IPS DF 6.9 (cell line): ENCODE data around the gene CSF3R.

Experiments
- DNase-seq: peaks from one replicate; pipeline ENCODE4 v3.0.0-alpha.2; 2013; ENCODE audit warnings: low read depth, low spot score
- H3K27ac ChIP-seq: one replicate; pipeline ENCODE4 v1.5.1; 2013; ENCODE audit warnings: low read length, control low read depth
- H3K27me3 ChIP-seq: 2 replicates; pipeline ENCODE4 v1.6.1; 2013; ENCODE audit warnings: mild to moderate bottlenecking, low read length; ENCODE audit not compliant: control insufficient read depth, insufficient read depth
- H3K36me3 ChIP-seq: 2 replicates; pipeline ENCODE4 v1.6.1; 2013; ENCODE audit warnings: low read length; ENCODE audit not compliant: control insufficient read depth, insufficient read depth
- H3K4me1 ChIP-seq: 2 replicates; pipeline ENCODE4 v1.6.1; 2013; ENCODE audit warnings: low read length; ENCODE audit not compliant: control insufficient read depth, insufficient read depth
- H3K4me3 ChIP-seq: 2 replicates; pipeline ENCODE4 v1.5.1; 2013; ENCODE audit warnings: mild to moderate bottlenecking, low read length
- H3K9me3 ChIP-seq: 2 replicates; pipeline ENCODE4 v1.6.1; 2013; ENCODE audit warnings: low read length, inconsistent platforms; ENCODE audit not compliant: control insufficient read depth, insufficient read depth
- WGBS: extraction: QIAGEN DNeasy Blood & Tissue Kit; methylation state at CpG from one replicate; pipeline ENCODE4 v1.1.7; 2013; ENCODE audit warnings: mixed read lengths, missing lambda C conversion rate; ENCODE audit not compliant: insufficient read length, insufficient coverage; 5-methylcytosine and 5-hydroxymethylcytosine counted together

Gene CSF3R

GRCh38 chr1:36420836-36421317 is 61.8 kb downstream of the CSF3R start:
- Histone ChIP-seq H3K4me1 (no peaks in the 10 kb centered on the region), H3K27ac (no peak overlapping the region), H3K4me3 (no peak overlapping the region), H3K27me3 (no peaks in the 10 kb centered on the region), H3K9me3 (no peaks in the 10 kb centered on the region), H3K36me3 (no peaks in the 10 kb centered on the region)
- no CpG with 5 or more reads among the region's 13 CpGs for WGBS
- DNase-seq: peak; percentile 85

- no peak for DNase-seq
- no peaks in the 10 kb centered on the region for H3K4me1 ChIP-seq
- WGBS: no CpG with 5 or more reads among the region's 5 CpGs
- H3K4me3 ChIP-seq: no peak overlapping the region
- no peaks in the 10 kb centered on the region for H3K9me3 ChIP-seq
- no peaks in the 10 kb centered on the region for H3K36me3 ChIP-seq
- H3K27me3 ChIP-seq: no peaks in the 10 kb centered on the region
- no peak overlapping the region for H3K27ac ChIP-seq
These were observed 62.3 kb downstream of the CSF3R start for GRCh38 chr1:36420409-36420808.

- Histone ChIP-seq H3K27me3 (no peaks in the 10 kb centered on the region), H3K27ac (no peak overlapping the region), H3K9me3 (no peaks in the 10 kb centered on the region), H3K36me3 (no peaks in the 10 kb centered on the region), H3K4me1 (no peaks in the 10 kb centered on the region), H3K4me3 (no peak overlapping the region)
- WGBS: no CpG with 5 or more reads among the region's 4 CpGs
- no peak for DNase-seq
These were observed 63.1 kb downstream of the CSF3R start for GRCh38 chr1:36419569-36419968.

- Histone ChIP-seq H3K4me1 (no peaks in the 10 kb centered on the region), H3K36me3 (no peaks in the 10 kb centered on the region), H3K9me3 (no peaks in the 10 kb centered on the region), H3K4me3 (no peak overlapping the region), H3K27ac (no peak overlapping the region), H3K27me3 (no peaks in the 10 kb centered on the region)
- no peak for DNase-seq
- no CpG with 5 or more reads among the region's 3 CpGs for WGBS
These were observed 63.6 kb downstream of the CSF3R start for GRCh38 chr1:36419140-36419539.

GRCh38 chr1:36417931-36418330 is 64.8 kb downstream of the CSF3R start:
- no peaks in the 10 kb centered on the region for H3K9me3 ChIP-seq
- H3K4me3 ChIP-seq: no peak overlapping the region
- no peaks in the 10 kb centered on the region for H3K4me1 ChIP-seq
- WGBS: no CpG with 5 or more reads among the region's 9 CpGs
- no peak overlapping the region for H3K27ac ChIP-seq
- DNase-seq: no peak
- H3K36me3 ChIP-seq: no peaks in the 10 kb centered on the region
- no peaks in the 10 kb centered on the region for H3K27me3 ChIP-seq
